Stimulated activated naive CD8-positive, alpha-beta T cell treated with anti-CD3 and anti-CD28 coated beads, Interleukin-15, amount 100 ng/mL, for 72 hours (primary cell): ENCODE measurements around the gene SELENOO.
"Not testable (repeated sequence)": the region's sequence is repeated elsewhere in the genome, so short reads cannot be mapped to it uniquely, and the experiment has no call there.

Experiments
- ATAC-seq: fragments of 150-1000 bp; cut with Tn5 transposase; 2 replicates; pipeline ENCODE4 v1.10.0; 2021; ENCODE audit warnings: mild to moderate bottlenecking, moderate library complexity
- DNase-seq, 2 donors: peaks; one replicate each; pipeline ENCODE4 v3.0.0; 2021 to 2022
- H3K27ac Mint-ChIP-seq, 2 donors: one replicate each; pipeline ENCODE4 v1.8.0; 2022; ENCODE audit warnings: mild to moderate bottlenecking in 2 of 2, mixed read lengths in 2 of 2, moderate library complexity in 2 of 2
- H3K27me3 Mint-ChIP-seq: one replicate; pipeline ENCODE4 v1.8.0; 2022; ENCODE audit warnings: mixed read lengths
- H3K4me1 Mint-ChIP-seq: one replicate; pipeline ENCODE4 v1.8.0; 2022; ENCODE audit warnings: mild to moderate bottlenecking, mixed read lengths
- H3K4me3 Mint-ChIP-seq, 2 donors: one replicate each; pipeline ENCODE4 v1.8.0; 2022; ENCODE audit warnings: mild to moderate bottlenecking in 2 of 2, mixed read lengths in 2 of 2, moderate library complexity in 1 of 2
- H3K9me3 Mint-ChIP-seq, 2 donors: one replicate each; pipeline ENCODE4 v1.8.0; 2022; ENCODE audit warnings: mixed read lengths in 2 of 2

SELENOO gene

DNA sequence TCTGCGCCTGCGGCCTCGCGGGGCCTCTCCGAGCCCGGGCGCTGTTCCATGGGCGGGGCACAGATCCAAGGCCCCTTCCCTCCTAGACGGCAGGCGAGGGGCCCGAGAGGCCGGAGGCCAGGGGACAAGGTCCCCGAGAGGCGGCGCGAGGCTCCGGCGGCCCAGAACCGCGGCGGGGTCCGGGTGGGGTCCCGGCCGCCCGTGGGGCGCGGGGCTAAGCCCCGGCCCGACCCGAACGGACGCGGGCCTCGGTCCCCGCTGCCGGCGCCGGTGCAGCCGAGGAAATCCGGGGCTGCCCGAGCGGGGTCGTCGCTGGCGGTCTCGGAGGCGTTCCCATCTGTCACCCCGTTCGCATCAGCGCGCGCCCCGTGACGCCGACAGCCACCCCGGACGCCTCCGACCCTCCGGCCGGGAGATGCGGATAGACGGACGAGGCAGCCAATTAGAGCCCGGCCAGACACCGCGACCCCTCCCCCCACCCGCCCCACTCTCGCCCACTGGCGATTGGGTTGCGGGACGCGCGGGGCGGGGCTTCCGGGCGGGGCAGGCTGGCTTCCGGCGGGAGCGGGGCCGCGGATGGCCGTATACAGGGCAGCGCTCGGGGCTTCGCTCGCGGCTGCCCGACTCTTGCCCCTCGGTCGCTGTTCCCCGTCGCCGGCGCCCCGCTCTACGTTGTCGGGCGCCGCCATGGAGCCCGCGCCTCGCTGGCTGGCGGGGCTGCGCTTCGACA is at the start of gene SELENOO:
SELENOO (plus strand) TSS at position 551 of the 730 bp plus-strand sequence; CDS start at position 577, 26 bp downstream.
- DNase-seq (peak; percentile 89 to 94), ATAC-seq (peak; percentile 88)
- Mint-ChIP-seq H3K9me3 (no peaks in the 10 kb centered on the region), H3K4me1 (peaks cover 34% of the 10 kb centered on the region), H3K27me3 (no peaks in the 10 kb centered on the region), H3K27ac (peak within 1 kb of the TSS in 1 of 2 donors; percentile 71), H3K4me3 (peak within 1 kb of the TSS; percentile 79 to 87)

- peaks cover 16% of the 10 kb centered on the region for H3K27me3 Mint-ChIP-seq
These were observed 49.0 kb upstream of the SELENOO start for GRCh38 chr22:50151571-50152537.

GRCh38 chr22:50153056-50153755 is 47.6 kb upstream of the SELENOO start:
- Mint-ChIP-seq H3K4me3 (no peak overlapping the region), H3K9me3 (no peaks in the 10 kb centered on the region), H3K27me3 (peaks cover 16% of the 10 kb centered on the region), H3K27ac (peak overlapping the region in 1 of 2 donors; percentile 42), H3K4me1 (peaks cover 9% of the 10 kb centered on the region)
- DNase-seq = no peak
- no peak for ATAC-seq

More at GRCh38 chr22:50151571-50152537, 49.0 kb upstream of the SELENOO start:
- DNase-seq (no peak), ATAC-seq (no peak)
- Mint-ChIP-seq H3K27ac (no peak overlapping the region), H3K4me3 (no peak overlapping the region), H3K9me3 (no peaks in the 10 kb centered on the region), H3K4me1 (peaks cover 9% of the 10 kb centered on the region)

DNA sequence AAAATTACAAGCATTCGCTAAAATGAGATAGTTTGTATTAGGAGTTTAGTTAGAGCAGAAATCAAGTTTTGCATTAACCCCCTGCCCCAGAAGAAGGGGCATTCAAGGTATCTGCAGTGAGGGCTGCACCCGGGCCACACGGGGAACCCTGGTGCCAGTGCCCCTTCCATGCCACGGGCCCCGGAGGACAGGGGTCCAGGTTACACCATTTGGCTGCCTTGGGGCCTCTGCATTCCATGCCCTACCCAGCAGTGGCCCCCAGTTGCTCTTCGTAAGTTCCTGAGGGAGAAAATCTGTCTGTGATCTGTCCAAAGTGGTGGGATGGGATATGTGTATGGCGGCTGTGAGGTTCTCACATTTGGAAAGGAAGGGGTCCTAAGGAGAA is 47.1 kb upstream of the SELENOO start:
- DNase-seq = no peak
- Mint-ChIP-seq H3K4me1 (peaks cover 9% of the 10 kb centered on the region), H3K27me3 (peaks cover 22% of the 10 kb centered on the region), H3K4me3 (no peak overlapping the region), H3K9me3 (no peaks in the 10 kb centered on the region), H3K27ac (no peak overlapping the region)
- no peak for ATAC-seq

DNA sequence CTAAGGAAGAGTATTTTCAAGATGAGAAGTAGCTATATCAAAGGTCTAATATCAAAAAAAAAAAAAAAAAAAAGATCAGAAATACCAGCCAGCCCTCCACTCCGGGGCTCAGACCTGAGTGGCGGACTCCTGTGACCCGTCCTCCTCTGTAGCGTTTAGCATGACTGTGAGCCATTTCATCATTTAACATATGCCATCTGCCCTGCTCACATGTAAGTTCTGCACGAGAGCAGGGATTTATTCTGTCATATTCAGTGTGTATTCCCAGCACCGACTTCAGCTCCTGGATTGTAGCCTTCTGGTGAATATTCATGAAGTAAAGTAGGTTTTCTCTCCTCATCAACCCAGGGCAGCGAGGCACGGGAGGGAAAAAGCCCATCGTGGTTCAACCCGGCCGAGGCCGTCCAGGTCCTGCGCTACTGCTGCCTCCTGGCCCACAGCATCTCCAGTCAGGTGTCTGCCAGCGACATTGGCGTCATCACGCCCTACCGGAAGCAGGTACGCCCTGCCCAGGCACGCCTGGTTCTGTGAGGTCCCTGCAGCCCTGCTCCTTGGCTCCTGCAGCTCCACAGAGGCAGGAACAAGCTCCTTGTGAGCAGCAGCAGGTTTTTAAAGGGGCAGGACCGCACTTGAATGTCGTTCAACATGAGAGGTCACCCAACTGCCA is 43.0 kb upstream of the SELENOO start:
- H3K27me3 Mint-ChIP-seq = peaks cover 29% of the 10 kb centered on the region
- no peak for ATAC-seq
- H3K9me3 Mint-ChIP-seq = no peaks in the 10 kb centered on the region
- H3K4me1 Mint-ChIP-seq = no peaks in the 10 kb centered on the region
- peak overlapping the region in 1 of 2 donors; percentile 27 for H3K27ac Mint-ChIP-seq
- no peak for DNase-seq
- no peak overlapping the region for H3K4me3 Mint-ChIP-seq

- Mint-ChIP-seq H3K4me3 (no peak overlapping the region), H3K9me3 (no peaks in the 10 kb centered on the region), H3K27ac (no peak overlapping the region), H3K4me1 (no peaks in the 10 kb centered on the region), H3K27me3 (peaks cover 32% of the 10 kb centered on the region)
- ATAC-seq = no peak
- DNase-seq = no peak
These were observed 39.9 kb upstream of the SELENOO start for GRCh38 chr22:50160947-50161346.

GRCh38 chr22:50161508-50162390 is 39.1 kb upstream of the SELENOO start:
- H3K4me3 Mint-ChIP-seq = no peak overlapping the region

DNA sequence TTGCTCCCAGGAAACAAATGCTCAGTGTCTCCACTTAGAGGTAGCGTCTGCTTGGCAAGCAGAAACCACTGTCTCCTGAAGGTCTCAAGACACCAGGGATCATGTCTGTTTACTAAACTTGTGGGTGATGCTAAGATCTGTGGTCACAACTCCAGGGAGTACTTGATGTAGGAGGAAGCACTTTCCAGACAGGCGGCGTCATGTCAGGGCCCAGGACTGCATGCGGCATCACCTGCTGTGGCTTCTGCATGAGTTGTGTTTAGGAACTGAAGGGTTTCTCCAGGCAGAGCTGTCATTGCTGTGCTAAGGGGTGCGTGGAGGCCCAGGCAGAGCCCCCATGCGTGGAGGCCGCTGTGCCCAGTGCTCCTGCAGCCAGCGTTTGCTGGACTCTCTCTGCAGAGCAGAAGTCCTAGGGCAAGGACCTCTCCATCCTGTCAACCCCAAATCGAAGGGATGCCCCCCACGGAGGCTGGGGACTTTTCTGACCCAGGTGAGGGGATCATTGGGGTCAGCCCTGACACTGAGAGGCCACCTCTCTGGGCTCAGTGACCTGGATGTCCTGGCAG is 38.3 kb upstream of the SELENOO start:
- Mint-ChIP-seq H3K4me3 (no peak overlapping the region), H3K9me3 (no peaks in the 10 kb centered on the region), H3K4me1 (no peaks in the 10 kb centered on the region), H3K27me3 (peaks cover 35% of the 10 kb centered on the region), H3K27ac (no peak overlapping the region)
- DNase-seq (no peak), ATAC-seq (no peak)

More at GRCh38 chr22:50161508-50162390, 39.1 kb upstream of the SELENOO start:
- Mint-ChIP-seq H3K27me3 (peaks cover 32% of the 10 kb centered on the region), H3K9me3 (no peaks in the 10 kb centered on the region), H3K27ac (no peak overlapping the region), H3K4me1 (no peaks in the 10 kb centered on the region)
- DNase-seq = no peak
- ATAC-seq = no peak

- Mint-ChIP-seq H3K9me3 (no peaks in the 10 kb centered on the region), H3K4me3 (no peak overlapping the region), H3K4me1 (peaks cover 10% of the 10 kb centered on the region), H3K27ac (no peak overlapping the region), H3K27me3 (peaks cover 42% of the 10 kb centered on the region)
- ATAC-seq (no peak), DNase-seq (no peak)
These were observed 35.2 kb upstream of the SELENOO start for GRCh38 chr22:50165436-50166123.

GRCh38 chr22:50167689-50168489 is 32.9 kb upstream of the SELENOO start:
- H3K4me1 Mint-ChIP-seq = peaks cover 18% of the 10 kb centered on the region
- H3K27ac Mint-ChIP-seq = peak overlapping the region in 1 of 2 donors; percentile 78
- DNase-seq (no peak), ATAC-seq (no peak)
- no peak overlapping the region for H3K4me3 Mint-ChIP-seq
- H3K27me3 Mint-ChIP-seq = peaks cover 51% of the 10 kb centered on the region
- no peaks in the 10 kb centered on the region for H3K9me3 Mint-ChIP-seq

DNA sequence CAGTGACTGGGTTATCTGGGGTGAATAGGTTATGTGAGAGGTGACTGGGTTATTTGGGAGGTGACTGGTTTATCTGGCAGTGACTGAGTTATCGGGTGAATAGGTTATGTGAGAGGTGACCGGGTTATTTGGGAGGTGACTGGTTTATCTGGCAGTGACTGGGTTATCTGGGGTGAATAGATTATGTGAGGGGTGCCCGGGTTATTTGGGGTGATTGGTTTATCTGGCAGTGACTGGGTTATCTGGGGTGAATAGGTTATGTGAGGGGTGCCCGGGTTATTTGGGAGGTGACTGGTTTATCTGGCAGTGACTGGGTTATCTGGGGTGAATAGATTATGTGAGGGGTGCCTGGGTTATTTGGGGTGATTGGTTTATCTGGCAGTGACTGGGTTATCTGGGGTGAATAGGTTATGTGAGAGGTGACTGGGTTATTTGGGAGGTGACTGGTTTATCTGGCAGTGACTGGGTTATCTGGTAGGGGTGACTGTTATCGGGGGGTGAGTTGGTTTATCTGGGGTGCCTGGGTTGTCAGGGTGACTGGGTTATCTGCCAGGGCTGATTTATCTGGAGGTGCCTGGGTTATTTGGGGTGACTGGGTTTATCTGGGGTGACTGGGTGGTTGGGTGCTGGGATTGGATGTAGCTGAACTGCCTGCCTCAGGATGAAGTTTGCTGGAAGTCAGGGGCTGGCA is 32.2 kb upstream of the SELENOO start:
- peak overlapping the region; percentile 60 to 88 for H3K4me3 Mint-ChIP-seq
- H3K9me3 Mint-ChIP-seq, ATAC-seq, DNase-seq: not testable (repeated sequence)
- peaks cover 18% of the 10 kb centered on the region for H3K4me1 Mint-ChIP-seq
- H3K27me3 Mint-ChIP-seq = peaks cover 55% of the 10 kb centered on the region
- H3K27ac Mint-ChIP-seq = peak overlapping the region in 1 of 2 donors; percentile 59

DNA sequence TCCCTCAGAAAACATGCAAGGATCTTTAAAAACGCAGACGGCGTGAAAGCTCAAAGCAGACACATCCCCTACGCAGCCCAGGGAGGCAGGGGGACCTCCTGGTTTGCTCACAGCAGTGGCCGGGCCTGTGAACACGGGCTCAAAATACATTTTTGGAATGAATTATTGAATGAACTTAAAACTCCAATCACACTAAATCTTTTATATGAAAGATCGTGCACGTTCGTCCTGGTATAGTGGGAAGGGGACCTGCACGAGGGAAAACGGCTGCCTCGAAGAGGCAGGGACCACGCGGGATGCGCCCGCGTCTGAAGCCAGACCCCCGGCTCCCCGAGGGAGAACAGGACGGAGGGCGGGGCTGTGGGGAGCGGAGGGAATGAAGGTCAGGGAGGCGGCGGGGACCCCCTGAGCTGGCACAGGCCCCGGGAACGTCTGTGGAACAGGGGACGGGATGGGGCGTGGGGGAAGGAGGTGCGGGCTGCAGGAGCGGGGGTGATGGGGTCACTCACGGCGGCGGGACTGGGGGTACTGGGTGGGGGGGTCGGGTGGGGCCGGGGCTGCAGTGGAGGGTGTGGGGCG is 31.5 kb upstream of the SELENOO start:
- peaks cover 62% of the 10 kb centered on the region for H3K27me3 Mint-ChIP-seq
- no peak for DNase-seq
- peak overlapping the region in 1 of 2 donors; percentile 78 for H3K27ac Mint-ChIP-seq
- H3K4me1 Mint-ChIP-seq = peaks cover 18% of the 10 kb centered on the region
- H3K9me3 Mint-ChIP-seq = no peaks in the 10 kb centered on the region
- no peak for ATAC-seq
- H3K4me3 Mint-ChIP-seq = peak overlapping the region; percentile 60 to 88
